GM19193 (cell line): ENCODE data around the gene AKAP11.
A peak's percentile ranks its signal among the peaks of the same experiment; 100 is the strongest.

Experiments
- POLR2A ChIP-seq: IDR thresholded peaks from 4 replicates; pipeline ENCODE4 v1.6.1; 2011; ENCODE audit not compliant: insufficient read depth, insufficient read length; ENCODE audit errors: extremely low read depth

The AKAP11 gene

DNA sequence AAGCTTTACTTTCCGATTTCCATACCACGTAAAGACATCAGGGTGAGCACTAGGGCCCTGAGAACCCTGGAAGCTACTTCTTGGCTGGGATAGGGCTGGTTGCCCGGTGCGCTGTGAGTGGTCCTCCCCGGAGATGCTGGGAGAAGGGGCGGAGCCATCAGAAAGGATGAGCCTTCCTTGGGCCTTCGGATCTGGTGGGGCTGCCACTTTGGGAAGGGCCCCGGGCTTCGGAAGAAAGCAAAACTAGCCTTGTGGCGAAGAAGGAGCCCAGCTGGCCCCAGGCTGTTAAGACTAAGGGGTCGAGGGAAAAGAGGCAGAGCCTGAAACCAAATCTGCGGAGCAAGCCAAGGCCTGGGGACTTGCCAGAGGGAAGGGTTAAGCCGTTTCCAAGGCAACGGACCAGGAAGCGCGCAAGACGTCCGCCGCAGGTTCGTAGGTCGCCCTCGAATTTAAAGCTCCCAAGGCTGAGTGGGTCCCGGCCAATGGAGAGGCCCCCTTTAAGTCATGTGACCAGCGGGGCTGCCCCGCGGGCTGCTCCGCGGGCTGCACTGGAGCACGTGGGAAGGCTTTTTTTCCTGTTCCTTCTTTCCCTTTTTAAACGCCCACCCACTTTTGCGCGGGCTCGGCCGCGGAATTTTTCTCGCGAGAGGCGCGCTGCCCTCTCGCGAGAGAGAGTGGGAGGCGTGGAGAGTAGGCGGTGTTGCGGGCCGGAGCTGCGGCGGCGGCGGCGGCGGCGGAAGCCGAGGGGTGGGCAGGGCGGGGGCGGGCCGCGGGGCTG is 426 bp upstream of the AKAP11 start:
- TF ChIP-seq POLR2A, result peak; percentile 66

GRCh38 chr13:42272804-42273175 is 838 bp downstream of the AKAP11 start:
- no peak for TF ChIP-seq POLR2A

GRCh38 chr13:42274386-42275097 is 2.6 kb downstream of the AKAP11 start:
- peak; percentile 54 for TF ChIP-seq POLR2A

DNA sequence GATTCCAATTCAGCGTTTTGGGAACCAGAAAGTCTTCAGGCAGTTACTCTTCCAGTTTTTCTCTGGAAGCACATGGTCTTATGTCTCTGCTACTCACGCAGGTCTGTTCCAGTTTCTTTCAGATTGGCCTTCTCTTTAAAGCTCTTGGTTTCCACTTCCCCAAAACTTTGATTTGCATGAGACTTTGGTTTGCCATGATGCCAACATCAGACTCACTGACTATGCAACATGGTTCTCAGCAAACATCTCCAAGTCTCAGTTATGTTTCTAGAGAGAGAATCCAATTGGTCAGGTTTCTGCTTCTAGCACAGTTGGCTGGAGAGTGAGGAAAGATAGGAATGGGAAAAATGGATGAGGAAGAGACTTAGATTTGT is 3.1 kb downstream of the AKAP11 start:
- peak; percentile 59 for TF ChIP-seq POLR2A

DNA sequence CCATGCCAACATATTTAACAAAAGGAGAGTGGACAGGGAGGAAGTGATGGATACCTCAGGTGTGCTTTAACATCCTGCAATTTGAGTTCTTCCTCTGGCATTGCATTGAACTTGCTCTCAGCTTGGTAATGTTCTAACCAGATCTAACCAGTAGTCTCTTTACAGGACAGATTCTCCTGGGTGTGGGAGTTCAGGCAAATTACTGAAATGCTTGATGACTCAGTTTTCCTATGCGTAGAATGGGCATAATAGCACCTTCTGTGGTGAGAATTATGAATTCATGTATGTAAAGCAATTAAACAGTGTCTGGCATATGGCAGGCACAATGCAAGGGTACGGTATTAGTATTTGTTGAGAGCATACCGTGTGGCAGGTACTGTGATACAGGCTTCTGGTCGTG is 3.6 kb downstream of the AKAP11 start:
- no peak for TF ChIP-seq POLR2A

DNA sequence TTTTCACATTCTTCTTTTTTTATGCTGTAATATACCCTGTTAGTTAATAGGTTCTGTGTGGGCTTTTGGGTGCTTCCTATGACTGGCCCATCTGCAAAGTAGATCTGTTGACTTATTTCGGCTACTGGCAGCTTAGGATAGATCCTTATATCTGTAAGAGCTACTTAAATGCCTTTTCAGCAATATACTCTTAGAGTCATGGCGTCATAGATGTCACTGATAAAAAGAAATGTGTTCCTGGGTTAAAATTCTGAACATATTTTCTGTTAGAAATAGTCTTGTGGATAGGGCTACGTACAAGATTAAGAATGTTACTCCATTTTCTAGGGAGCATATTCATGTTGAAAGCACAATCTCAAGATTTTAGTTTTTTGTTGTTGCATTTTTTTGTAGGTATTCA is 4.7 kb downstream of the AKAP11 start:
- TF ChIP-seq POLR2A, result no peak

DNA sequence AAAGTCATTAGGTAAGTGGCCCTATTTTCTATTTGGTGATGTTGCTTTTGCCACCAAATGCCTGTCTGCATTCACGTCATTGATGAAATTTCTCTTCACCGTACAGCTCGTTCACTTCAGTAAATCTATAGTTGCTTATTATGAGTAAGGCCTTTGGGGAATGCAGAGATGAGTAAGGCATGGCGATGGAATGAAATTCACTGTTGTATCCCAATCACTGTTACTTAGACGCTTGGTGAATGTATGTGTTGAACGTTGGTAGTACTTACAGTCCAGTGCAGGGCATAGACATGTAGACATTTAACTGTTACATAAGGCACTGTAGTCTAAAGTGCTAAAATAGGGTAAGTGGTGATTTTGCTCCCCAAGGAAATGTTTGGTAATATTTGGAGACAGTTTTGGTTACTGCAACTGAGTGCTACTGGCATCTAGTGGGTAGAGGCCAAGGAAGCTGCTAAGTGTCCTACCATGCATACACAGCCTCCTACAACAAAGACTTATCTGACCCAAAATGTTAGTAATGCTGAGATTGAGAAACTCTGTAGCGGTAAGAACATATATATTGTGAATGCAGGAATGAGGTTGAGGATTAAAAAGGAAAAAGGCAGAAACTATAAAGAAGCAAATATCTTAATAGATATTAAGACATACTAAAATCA is 5.8 kb downstream of the AKAP11 start:
- TF ChIP-seq POLR2A, result no peak

- no peak for TF ChIP-seq POLR2A
Observed at GRCh38 chr13:42279080-42279479, 7.1 kb downstream of the AKAP11 start.

DNA sequence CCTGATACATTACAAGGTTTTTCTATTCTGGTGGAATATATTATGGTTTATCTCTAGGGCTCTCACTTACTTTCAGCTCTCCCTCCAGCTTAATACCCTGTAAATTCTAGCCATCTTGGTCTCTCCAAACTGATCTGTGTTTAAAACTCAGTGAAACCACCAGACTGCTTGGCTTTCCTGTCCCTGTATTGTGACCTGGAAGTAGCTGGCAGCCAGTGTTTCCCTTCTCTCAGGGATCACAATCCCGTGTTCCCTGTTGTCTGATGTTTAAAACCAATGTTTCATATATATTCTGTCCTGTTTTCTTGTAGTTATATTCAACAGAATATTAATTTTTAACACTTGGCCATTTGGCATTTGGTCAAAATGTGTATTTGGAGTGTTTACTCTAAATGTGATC is 8.0 kb downstream of the AKAP11 start:
- TF ChIP-seq POLR2A, result no peak

DNA sequence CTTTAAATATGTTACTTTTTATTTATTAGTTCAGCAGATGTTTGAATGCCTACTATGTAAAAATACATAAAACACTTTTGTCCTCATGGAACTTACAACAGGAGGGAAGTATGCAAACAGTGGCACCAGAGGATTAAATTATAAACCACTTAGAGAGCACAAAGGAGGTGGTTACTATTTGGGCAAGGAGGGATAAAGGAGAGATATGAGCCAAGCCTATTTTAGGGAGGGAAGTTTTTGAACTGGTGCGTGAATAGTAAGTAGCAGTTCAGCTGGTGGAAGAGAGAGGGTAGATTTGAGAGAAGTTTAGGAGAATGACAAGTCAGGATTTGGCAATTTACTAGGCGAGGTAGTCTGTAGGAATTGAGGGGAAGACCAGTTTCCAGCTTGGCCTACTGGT is 8.6 kb downstream of the AKAP11 start:
- TF ChIP-seq POLR2A, result no peak

DNA sequence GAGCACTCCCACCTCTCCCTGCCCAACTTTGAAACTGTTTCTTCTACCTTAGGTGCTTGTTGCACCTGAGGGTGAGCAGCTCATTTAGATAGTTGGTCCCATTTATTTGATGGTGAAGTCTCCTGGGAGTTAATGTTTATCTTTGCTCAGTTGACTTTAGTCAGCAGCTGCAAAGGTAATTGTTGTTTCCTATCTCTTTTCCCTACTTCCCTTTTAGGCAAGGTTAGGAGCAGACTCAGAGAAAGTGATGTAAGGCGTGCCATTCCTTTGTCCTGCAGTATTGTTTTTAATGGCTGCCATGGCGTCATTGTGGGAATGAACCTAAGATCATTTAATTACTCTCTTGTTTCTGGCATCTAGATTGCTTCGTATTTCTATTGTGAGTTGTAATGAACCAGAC is 11.6 kb downstream of the AKAP11 start:
- TF ChIP-seq POLR2A, result no peak

DNA sequence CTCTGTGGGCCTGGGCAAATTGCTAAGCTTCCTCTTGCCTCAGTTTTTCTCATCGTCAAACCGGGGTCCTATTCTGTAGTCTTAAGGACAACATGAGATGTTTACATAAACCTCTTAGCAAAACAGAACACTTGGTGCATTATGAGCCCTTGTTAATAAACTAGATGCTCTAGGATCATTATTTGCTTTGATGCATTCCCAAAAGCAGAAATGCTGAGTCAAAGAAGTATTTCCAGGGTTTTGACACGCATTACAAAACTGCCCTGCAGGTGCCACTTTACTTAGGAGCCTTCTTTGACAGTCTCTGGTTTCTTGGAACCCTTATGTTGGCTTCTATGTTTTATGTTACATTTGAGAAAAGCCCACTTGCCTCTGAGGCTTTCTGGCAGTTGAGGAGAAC is 12.1 kb downstream of the AKAP11 start:
- TF ChIP-seq POLR2A, result no peak

DNA sequence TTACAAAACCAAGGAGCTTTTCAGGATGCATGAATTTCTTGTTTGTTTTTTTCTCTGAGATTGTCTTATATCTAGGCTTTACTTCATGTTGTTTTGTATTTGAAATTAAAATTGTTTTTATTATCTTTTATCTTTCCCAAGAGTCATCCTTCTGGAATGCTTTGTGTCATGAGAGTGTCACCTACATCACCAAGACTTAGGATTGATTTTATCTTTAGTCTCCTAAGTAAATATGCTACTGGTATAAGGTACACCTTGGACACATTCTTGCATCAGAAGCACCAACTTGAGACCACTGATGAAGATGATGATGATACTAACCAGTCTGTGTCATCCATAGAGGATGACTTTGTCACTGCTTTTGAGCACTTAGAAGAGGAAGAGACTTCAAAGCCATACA is 26.4 kb downstream of the AKAP11 start:
- TF ChIP-seq POLR2A, result no peak

DNA sequence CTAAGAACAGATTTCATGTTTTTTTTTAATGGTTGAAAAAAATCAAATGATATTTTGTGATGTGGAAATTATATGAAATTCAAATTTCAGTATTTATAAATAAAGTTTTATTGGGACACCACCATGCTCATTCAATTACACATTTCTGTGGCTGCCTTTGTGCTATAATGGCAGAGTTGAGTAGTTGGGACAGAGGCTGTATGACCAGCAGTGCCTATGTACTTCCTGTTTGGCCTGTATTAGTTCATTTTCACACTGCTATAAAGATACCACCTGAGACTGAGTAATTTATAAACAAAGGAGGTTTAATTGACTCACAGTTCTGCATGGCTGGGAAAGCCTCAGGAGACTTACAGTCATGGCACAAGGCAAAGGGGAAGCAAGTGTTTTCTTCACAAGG is 33.6 kb downstream of the AKAP11 start:
- TF ChIP-seq POLR2A, result no peak

GRCh38 chr13:42307461-42307860 is 35.5 kb downstream of the AKAP11 start:
- TF ChIP-seq POLR2A, result no peak
